ENCODE data around the gene PHACTR1.

PHACTR1 gene

GRCh38 chr6:12851123-12851695 lies 134.6 kb downstream of the PHACTR1 start:
- DNase-seq, result no peak

DNA sequence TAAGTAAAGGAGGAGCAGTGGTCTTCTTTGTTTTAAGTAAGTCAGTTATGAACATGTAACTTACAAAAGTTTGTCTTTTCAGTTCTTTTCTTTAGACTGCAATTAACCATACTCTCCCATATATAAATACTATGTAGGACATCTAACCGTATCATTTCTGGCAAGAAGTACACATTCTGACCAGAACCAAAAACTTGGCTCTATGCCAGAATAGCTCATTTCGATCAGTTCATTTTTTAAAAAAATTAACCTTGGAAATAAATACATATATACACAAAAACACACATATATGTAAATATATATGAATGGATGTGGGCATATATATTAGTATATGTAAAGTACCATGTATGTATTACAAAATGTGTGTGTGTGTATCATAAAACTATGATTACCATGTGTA lies 145.0 kb downstream of the PHACTR1 start:
- no peak for DNase-seq

DNA sequence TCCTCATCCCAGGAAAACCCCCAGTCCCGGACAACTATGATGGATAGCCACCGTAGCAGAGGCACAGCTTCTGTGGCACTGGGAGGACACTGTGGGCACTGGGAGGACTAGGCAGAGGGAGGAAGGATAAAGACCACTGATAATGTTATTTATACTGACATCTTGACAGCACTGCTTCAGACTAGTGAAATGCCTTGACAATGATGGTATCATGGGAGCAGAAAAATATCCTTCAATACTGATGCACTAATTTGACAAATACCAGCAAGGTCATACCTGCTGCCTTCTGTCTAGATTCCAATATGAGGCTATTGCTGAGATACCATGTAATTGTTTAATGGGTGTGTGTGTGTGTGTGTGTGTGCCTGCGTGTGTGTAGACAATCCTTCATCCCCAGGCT lies 148.6 kb downstream of the PHACTR1 start:
- no peak for DNase-seq

DNA sequence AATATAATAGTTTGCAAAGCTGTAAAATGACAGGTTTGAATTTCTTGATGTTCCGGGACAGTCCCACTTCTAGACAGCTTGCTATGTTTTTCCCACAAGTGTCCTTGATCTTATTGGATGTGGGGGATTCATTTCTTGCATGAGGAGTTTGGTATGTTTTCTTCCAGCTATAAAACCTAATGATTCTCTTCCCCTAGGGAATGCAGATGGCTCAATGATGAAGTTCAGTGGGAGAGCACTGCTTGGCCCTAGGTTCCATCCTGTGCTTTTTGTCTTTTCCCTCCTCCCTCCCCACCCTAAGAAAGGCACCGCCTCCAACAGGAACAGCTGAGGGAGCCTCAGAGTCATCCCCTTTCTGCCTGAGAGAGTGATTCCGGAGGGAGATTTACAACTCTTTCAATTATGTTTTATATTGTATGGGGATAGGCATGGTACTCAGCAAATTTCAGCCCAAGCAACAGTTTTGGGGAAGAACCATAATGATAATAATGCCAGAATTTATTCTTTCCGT lies 149.2 kb downstream of the PHACTR1 start:
- DNase-seq, result no peak

- no peak for DNase-seq
Measured at GRCh38 chr6:12866422-12867029, 150.0 kb downstream of the PHACTR1 start.

GRCh38 chr6:12869816-12870432 lies 153.4 kb downstream of the PHACTR1 start:
- no peak for DNase-seq

GRCh38 chr6:12873691-12874090 lies 157.1 kb downstream of the PHACTR1 start:
- DNase-seq, result no peak

- DNase-seq, result no peak
Measured at GRCh38 chr6:12875051-12875450, 158.5 kb downstream of the PHACTR1 start.

DNA sequence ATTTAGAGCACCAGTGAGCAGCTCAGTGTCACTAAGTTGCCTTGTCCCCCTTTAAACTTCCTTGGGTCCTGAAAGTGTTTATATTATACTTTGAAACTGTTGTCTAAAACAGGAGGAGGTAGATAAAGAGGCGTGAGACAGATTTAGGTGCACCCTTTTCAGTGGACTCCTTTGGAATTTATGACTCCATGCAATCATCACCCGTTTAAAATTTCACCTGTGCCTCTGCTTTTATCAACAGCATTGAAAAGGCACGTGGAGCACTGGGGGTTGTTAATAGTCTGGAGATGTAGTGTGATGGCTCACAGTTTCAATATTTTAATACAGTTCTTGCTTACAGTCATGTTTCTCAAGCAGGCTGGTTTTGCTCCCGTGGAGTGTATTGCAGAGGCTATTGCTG lies 162.2 kb downstream of the PHACTR1 start:
- no peak for DNase-seq

- no peak for DNase-seq
Measured at GRCh38 chr6:12882761-12883290, 166.3 kb downstream of the PHACTR1 start.

DNA sequence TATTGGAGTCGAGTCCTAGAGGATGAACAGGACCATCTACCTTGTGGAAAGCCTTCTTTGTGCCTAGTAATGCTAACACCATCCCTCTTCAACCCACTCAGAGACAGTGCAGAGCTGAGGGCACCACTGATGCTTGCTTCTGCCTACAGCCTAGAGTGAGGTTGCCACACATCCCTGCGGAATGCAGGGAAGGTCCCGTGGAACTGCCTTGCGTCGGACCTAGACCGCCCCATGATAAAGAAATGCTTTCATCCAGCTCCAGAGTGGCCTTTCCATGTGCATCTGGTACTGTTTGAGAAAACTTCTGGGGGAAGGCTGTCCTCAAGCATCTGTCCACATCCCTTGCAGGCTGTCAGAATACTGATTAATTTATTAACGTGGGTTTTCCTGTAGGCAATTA lies 168.4 kb downstream of the PHACTR1 start:
- DNase-seq, result no peak

DNA sequence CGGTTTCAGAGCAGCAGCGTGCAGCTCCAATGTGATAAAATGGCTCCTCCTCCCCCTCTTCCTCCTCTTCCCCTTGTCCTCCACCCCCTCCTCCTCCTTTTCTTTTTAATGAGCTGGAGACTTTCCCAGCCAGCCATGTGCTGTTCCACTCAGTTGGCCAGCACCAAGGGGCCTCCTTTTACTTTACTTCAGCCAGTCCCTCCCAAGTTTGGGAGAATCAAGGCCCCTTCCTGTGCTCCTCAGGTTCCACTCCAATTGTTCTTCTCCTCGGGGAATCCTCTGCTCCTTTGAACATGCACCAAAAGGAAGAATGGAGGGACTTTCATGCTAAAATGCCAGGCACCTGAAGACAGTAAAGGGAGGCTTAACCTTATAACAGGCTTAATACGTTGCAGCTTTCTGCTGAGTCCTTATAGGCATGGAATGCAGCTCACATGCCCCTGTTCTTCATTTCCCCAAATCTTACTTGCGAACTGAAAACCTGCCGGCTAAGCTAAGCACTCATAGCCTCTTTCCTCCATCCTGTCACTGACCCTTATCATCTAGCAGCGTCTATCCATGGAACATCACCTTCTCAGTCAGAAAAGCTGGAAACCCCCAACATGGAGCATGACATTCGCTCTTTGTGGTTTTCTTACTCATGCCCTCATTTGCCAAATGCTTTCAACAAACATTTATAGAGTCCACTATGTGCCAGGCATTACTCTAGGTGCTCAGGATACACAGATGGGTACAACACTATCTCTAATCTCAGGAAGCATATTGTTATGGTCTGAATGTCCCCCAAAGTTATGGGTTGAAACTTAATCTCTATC lies 170.6 kb downstream of the PHACTR1 start:
- DNase-seq, result no peak

GRCh38 chr6:12890171-12890790 lies 173.7 kb downstream of the PHACTR1 start:
- DNase-seq, result no peak

GRCh38 chr6:12891595-12891994 lies 175.0 kb downstream of the PHACTR1 start:
- DNase-seq, result no peak

DNA sequence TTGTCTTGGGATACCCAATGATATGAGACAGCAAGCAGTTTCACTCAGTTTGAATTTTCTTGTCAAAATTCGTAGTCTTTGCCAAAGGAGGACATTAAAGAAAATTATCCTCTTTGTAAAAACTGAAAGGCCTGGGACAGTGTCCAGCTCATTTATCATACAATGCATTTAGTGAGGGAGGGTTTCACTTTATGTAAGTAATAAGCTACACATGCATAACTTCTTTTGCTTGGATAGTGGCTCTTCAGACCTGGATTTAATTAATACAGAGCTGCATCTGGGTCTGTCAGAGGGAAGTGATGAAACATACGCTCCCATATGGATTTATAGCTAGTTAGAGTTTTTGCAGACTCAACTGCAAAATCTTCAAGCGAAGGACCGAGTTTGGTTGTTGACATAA lies 175.6 kb downstream of the PHACTR1 start:
- no peak for DNase-seq

DNA sequence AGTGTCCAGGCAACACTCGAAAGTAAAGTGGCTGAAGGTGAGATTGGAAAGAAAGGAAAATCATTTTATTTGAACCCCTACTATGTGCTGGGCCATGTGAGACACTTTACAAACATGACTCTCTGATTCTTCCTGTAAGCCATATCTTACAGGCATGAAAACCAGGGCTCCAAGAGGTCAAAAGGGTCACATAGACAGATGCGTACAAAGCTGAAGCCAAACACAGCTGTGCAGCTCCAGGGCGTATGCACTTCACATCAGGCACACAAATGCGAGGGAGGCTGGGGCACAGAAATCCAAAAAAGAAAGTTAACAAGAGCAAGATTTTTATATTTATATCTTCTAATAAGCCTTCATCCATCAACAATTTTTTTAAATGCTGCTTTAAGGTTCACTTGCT lies 176.5 kb downstream of the PHACTR1 start:
- no peak for DNase-seq

GRCh38 chr6:12895721-12896120 lies 179.2 kb downstream of the PHACTR1 start:
- DNase-seq, result no peak

DNA sequence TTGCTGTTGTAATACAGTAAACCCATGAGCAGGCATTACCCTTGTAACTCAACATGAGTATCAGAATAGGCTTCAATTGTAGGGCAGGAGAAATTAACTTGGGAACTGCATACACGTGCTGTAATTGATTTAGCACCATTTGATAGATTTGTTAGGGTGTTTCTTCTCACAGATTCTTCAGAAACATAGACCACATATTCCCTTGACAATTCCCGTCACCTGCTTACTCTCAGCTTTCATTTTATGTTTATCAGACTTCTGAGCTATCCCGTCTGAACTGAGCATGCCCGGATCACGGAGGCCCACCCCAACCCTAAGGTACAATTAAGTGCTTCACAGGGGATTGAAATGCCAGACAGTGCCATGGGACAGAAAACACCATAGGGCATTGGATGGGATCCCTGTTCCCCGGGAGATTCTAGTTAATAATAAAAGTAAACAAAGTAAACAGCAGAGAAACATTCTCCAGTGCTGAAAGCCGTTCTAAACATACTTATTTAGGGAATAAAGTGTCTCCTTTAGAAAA lies 179.7 kb downstream of the PHACTR1 start:
- DNase-seq, result no peak

- DNase-seq, result no peak
Measured at GRCh38 chr6:12898603-12899002, 182.0 kb downstream of the PHACTR1 start.

DNA sequence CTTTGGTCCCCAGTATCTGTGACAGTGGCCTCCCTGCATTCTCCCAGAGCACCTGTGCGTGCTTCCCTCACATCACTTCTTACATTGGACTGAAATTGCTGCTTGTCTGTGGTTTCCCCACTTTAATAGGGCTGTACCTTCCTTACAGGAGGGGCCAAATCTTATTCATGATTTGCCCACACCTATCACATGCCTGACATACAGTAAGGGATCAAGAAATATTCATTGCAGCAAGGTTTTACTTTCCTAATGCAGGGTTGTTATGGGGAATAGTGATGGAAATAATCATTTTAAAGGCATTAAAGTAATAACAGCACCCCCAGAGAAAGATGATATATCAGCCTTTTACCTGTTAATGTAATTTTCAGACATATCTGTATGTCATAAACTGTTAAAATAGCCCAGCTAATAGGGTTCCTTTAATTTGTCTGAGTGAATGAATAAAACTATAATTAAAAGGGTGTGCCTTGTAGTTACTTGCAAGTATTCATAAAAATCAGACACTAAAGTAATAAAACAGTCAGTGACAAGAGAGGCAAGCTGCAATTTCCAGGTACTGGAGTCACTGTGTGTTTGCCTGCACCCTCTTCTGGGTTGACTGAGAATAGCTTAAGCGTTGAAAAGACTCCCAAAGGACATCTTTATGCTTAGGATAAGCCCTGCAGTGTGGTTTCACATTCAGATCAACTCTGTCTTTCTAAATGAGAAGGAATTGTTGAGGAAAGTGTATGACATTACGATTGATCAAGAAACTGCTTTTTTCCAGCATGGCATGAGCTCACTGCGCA lies 182.7 kb downstream of the PHACTR1 start:
- no peak for DNase-seq

DNA sequence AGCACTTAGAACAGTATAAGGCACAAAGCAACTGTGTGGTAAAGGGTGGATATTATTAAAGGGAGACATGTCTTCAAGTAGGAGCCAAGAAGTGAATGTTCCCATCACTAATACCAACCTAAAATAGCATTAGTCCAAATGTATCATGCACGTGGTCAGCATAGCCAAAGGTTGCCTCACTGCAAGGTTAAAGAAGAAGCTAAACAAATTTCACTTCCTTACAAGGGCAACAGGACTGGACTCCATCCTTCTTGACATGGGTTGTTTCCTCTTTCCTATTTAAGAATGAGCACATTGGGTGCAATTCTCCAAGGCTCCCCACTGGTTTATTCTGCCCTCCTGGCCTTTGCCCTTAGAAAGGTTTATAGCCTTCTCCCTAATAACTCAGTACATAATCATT lies 186.7 kb downstream of the PHACTR1 start:
- DNase-seq, result no peak

- DNase-seq, result no peak
Measured at GRCh38 chr6:12909833-12910232, 193.3 kb downstream of the PHACTR1 start.

All from activated gamma-delta T cell (primary cell).